ENCODE data around the gene TEX35. TPM values are rescaled to one million over a fixed set of nuclear protein-coding genes. Genes with fewer than 3 reads are reported as not detected.

TEX35 gene
- total and polyA plus RNA-seq, 10 of the 15 experiments (the other 5 are each of a cell fraction or from before 2014, with no cell fraction given), result not detected

GRCh38 chr1:178542554-178543289 is 29.8 kb downstream of the TEX35 start (continued):
- no peak for TF ChIP-seq ATF2 (IDR thresholded peaks at IDR 0.05; ENCODE audit: low read length)
- no peak for TF ChIP-seq SUZ12 (IDR thresholded peaks at IDR 0.05; ENCODE audit: unreplicated experiment)
- TF ChIP-seq ZNF592 (IDR thresholded peaks at IDR 0.05), result 0 out of 2 replicates have a peak, but pooled peaks have one; percentile 37
- no peak for TF ChIP-seq ATF3 (IDR thresholded peaks at IDR 0.05; ENCODE audit: borderline replicate concordance, extremely low read depth, low read depth, low read length)
- no peak for TF ChIP-seq ZNF217 (IDR thresholded peaks at IDR 0.05)
- no peak for TF ChIP-seq IKZF2 (IDR thresholded peaks at IDR 0.05)
- no peak for TF ChIP-seq SMAD1 (IDR thresholded peaks at IDR 0.05; ENCODE audit: low read depth, partially characterized antibody)
- TF ChIP-seq HCFC1 (IDR thresholded peaks at IDR 0.05; ENCODE audit: low read length), result no peak

Measured in GM12878 (cell line).